ENCODE measurements around the gene RPS14. TPM values are rescaled to one million over a fixed set of nuclear protein-coding genes. Genes with fewer than 3 reads are reported as not detected.
A peak's percentile ranks its signal among the peaks of the same experiment; 100 is the strongest.

The RPS14 gene
- total and polyA plus RNA-seq, 10 of the 15 experiments (the other 5 are each of a cell fraction or from before 2014, with no cell fraction given) = 2,295 to 4,047 (median 2,787) TPM

GRCh38 chr5:150402229-150402773 lies 47.2 kb downstream of the RPS14 start (continued):
- TF ChIP-seq SMAD5 (IDR thresholded peaks at IDR 0.05; ENCODE audit: low read depth) (peak; percentile 83; the same call in 1 of the 2 replicates), ZNF622 (IDR thresholded peaks at IDR 0.05) (no peak), JUNB (IDR thresholded peaks at IDR 0.05) (no peak), MLLT1 (IDR thresholded peaks at IDR 0.05) (no peak), PAX5 (IDR thresholded peaks at IDR 0.05; ENCODE audit: borderline replicate concordance, low read depth, low read length) (no peak), HCFC1 (IDR thresholded peaks at IDR 0.05; ENCODE audit: low read length) (no peak), ZNF274 (IDR thresholded peaks at IDR 0.05; ENCODE audit: insufficient read depth, insufficient read length) (no peak), BCL3 (IDR thresholded peaks at IDR 0.05; ENCODE audit: borderline replicate concordance, insufficient read depth, low read depth, low read length, poor library complexity, severe bottlenecking) (no peak), DPF2 (IDR thresholded peaks at IDR 0.05) (no peak), CHD1 (IDR thresholded peaks at IDR 0.05; ENCODE audit: low read depth, low read length) (no peak), IRF5 (IDR thresholded peaks at IDR 0.05; ENCODE audit: borderline replicate concordance) (no peak), NKRF (conservative IDR thresholded peaks at IDR 0.05) (no peak), MYC (IDR thresholded peaks at IDR 0.05; ENCODE audit: insufficient read depth, insufficient read length, insufficient replicate concordance, low read length, severe bottlenecking) (no peak), EGR1 (IDR thresholded peaks at IDR 0.05; ENCODE audit: borderline replicate concordance in 1 of 2, low read depth in 2 of 2, low read length in 2 of 2) (peak in 1 of 2 experiments; percentile 5; a peak in 1 of 3 replicates), MEF2B (IDR thresholded peaks at IDR 0.05; ENCODE audit: partially characterized antibody, poor library complexity, severe bottlenecking) (no peak), FOS (IDR thresholded peaks at IDR 0.05; ENCODE audit: borderline replicate concordance, extremely low read depth, insufficient read length) (no peak), ZNF207 (IDR thresholded peaks at IDR 0.05; ENCODE audit: borderline replicate concordance) (no peak), USF2 (IDR thresholded peaks at IDR 0.05; ENCODE audit: borderline replicate concordance, low read depth, low read length) (no peak), SIX5 (IDR thresholded peaks at IDR 0.05; ENCODE audit: low read depth, low read length, severe bottlenecking) (no peak), CEBPB (IDR thresholded peaks at IDR 0.05; ENCODE audit: borderline replicate concordance in 1 of 2, low read depth in 2 of 2, low read length in 2 of 2) (no peak), TCF7 (IDR thresholded peaks at IDR 0.05; ENCODE audit: borderline replicate concordance) (no peak), ATF3 (IDR thresholded peaks at IDR 0.05; ENCODE audit: borderline replicate concordance, extremely low read depth, low read depth, low read length) (no peak), MTA3 (IDR thresholded peaks at IDR 0.05; ENCODE audit: borderline replicate concordance, low read length) (no peak)

Measured in GM12878 (cell line).